HG02885 (cell line): Measurements from ENCODE around the gene SLIT1.

ENCODE experiments used
- ATAC-seq: cut with Tn5 transposase; IDR thresholded peaks from one replicate; pipeline ENCODE4 v1.9.1; 2021; ENCODE audit warnings: mild to moderate bottlenecking; ENCODE audit not compliant: unreplicated experiment, poor library complexity

The SLIT1 gene

DNA sequence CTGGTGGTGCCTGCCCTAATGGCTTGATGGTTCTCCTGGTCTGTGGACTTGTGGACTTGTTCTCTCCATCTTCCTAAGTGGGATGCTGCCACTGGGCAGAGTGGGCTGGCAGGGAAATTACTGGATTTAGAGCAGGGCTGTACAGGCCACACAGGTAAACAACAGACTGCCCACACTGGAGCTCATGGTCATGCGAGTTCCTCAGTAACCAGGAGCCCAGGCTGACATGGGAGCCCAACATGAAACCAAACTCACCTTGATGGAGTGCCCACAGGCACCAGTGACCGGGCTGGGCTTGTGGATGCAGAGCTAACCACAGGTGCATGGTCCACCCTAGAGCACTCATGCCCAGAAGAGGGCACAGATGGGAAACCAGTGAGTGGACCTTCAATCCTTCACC lies 116.7 kb downstream of the SLIT1 start:
- ATAC-seq, result no peak

DNA sequence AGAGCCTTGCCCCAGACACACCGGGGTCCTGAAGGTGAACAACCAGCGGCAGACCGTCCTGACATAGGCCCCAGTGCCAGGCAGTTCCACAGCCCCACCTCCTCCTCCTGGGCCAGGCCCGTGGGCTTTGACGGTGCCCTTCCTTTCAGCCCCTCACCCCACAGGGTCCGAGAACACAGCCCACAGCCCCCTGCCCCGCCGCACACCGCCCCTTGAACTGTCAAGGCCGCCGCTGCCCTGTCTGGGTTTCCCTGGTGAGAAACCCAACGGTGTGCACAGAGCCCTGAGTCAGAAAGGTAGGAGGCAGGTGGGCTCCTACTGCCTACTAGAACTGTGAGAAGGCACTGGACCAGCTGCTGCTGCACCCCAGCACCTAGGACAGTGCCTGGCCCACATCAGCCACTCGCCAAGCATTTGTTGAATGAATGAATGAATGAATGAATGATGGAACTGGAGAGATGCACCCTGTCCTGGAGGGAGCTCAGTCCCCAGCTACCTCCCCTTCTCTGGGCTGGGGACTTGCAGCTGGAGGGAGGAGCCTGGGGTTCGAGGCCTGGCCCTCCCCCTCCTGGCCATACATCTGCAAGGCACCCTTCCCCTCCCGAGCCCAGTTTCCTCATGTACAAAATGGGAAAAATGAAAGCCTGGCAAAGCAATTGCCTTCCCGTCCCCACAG lies 117.9 kb downstream of the SLIT1 start:
- ATAC-seq, result no peak

DNA sequence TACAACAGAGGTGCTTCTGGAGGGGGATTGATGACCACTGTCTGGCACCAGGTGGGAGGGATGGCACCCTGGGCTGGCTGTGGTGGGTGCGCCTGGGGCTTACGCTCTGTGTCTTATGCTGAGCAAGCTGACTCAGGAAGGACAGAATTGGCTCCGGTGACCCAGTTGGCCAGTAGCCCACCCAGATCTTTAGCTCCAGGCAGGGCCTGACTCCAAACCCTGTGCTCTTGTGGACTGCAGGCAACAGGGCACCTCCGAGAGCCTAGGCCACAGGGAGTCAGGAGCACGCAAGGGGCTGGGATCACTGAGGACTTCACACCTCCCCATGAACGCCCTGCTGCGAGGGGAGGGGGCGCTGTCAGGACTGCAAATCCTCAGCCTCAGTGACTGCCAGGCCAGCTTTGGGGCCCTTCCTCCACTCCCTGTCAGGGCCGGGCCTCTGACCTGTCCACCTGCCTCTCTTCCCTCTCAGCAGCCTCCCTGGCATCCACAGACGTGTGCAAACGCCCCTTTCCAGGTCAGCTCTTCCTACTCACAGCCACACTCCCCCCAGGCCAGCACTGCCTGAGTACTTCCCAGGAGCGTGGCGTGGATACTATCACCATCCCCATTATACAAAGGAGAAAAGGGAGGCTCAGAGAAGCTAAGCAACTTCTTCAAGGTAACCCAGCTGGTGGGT lies 118.7 kb downstream of the SLIT1 start:
- ATAC-seq, result no peak

DNA sequence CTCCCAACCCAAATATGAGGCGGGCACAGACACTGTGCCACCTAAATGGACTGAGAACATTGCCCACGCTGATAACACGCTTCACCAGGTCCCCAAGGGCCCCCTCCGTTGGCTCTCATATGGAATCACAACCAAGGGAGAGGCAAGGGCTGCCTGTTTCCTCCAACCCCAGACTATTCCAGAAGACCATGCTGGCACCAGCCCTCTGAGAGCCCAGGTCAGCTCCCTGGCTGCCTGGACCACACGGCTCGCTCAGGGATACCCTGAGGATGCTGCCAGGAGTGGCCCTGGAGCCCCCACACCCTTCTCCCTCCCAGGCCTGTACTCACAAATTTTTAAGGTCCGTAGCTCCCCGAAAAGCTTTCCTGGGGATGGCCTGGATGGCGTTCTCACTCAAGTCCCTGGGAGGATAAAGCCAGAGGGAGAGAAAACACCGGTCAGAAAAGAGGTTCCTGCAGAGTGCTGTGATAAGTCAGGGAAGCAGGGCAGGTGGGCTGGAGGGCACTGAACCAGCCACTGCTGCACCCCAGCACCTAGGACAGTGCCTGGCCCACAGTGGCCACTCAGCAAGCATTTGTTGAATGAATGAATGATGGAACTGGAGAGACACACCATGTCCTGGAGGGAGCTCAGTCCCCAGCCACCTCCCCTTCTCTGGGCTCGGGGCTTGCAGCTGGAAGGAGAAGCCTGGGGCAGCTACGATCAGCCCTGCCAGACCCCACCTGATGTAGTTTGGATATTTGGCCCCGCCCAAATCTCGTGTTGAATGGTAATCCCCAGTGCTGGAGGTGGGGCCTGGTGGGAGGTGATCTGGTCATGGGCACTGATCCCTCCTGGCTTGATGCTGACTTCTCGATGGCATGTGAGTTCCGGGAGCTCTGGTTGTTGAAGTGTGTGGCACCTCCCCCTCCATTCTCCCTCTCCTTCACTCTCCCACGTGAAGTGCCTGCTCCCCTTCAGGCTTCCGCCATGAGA lies 119.8 kb downstream of the SLIT1 start:
- no peak for ATAC-seq

DNA sequence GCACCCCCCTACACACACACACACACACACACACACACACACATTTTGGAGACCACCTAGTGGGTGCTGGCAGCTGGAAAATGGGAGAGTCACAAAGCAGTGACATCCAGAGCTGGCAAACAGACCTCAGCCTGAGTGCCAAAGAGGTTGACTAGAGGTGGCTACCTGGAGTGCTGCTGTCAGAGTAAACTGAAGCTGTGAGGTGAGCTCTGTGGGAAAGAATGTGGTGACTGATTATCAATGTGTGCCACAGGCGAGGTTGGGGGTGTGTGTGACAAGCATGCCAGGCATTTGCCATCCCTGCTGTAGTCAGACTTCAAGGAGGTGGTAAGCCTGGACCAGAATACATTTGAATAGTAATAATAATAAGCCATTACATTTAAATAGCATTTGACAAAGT lies 120.6 kb downstream of the SLIT1 start:
- no peak for ATAC-seq

DNA sequence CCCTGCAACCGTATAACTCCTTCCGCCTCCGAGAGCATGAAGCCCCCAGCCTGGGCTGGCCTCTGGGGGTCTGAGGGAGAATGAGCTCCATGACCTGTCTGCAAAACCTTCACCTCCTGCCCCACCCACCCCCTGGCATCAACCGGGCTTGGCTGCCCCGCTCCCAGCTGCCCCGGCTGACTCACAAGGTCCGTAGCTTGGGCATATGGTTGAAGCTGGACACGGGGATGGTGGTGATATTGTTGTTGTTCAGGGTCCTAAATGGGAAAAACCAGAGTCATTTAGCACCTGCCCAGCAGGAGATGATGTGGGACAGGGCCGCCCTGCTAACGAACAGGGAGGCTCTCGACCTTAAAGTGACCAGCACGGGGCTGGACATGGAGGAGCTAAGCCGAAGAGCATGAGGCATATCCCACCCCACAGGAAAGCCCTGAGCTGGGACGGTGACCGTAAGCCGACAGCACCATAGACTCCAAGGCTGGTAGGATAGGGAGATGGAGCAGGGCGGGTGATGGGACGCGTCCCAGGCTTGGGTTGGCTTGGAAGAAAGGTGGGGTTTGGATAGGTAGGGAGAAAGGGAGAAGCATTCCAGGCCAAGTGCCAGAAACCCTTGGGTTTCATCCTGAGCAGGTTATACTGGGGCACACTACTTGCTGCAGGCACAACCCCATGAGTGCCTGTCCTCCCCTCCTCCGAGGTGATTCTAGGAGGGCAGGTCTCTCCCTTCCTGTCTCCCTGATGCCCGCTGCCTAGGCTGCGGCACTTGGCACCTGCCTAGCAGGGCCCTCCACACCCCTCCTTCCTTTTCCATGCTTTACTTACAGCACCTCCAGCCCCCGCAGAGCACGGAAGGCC lies 121.5 kb downstream of the SLIT1 start:
- ATAC-seq, result no peak

DNA sequence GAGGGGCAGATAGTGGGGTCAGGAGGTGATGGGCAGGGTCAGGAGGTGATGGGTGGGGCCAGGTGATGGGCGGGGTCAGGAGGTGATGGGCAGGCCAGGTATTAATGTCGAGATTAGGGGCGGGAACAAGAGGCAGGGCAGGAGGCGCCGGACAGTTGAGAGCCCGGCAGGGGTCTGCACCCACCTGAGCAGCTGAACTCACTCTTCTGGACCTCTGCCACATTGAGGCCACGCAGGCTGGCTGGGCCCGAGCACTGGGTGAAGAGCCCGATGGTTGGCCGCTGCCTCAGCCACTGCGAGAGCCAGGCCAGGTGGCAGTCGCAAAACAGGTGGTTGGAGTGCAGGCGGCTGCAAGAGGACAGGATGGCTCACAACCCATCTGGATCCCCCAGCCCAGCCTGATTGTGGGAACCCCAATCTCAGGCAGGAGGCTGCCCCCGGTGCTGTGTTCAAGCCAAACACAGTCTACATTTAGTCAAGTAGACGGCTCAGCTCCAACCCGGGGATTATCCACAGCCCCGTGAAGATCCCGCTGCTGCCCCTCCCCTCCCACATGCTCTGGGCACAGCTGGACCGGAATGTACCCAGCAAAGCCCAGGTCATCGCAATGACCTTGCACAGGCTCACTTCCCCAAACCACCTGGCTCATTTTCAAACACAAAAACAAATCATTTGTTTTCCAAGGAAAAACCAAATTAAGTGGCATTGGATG lies 122.3 kb downstream of the SLIT1 start:
- no peak for ATAC-seq

DNA sequence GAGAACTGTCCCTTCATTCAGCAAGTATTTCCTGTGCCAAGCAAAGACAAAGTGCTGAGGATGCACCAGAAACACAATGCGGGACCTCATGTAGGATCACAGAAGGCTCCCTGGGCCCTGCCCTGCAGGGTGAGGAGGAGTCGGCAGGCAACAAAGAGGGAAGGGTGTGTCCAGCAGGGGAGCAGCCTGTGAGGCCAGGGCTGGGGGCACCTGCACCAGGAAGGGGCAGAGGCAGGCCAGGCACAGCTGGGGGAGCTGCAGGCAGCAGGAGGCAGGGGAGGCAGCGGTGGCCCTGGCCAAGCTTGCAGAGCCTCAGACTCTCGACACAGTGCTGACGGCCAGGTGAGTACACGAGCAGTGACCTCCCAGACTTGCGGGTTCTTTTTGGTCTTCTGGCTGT lies 123.3 kb downstream of the SLIT1 start:
- ATAC-seq, result no peak

DNA sequence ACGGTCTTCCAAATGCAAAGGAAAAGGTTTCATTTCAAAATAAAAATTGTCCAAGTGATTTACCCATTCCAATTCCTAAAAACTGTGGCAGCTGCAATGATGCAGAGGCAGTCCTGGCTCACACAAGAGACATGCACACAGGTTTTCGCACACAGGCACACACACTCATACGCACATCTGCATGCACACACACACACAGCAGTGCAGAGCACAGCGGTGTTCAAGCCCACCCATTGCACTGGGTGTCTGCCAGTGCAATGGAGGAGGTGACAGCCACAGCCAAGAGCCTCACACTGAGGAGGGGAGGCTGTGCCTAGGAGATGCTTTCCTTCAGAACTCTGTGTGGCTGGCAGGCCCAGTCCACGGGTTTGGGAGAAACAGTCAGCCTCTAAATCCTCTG lies 123.7 kb downstream of the SLIT1 start:
- no peak for ATAC-seq

DNA sequence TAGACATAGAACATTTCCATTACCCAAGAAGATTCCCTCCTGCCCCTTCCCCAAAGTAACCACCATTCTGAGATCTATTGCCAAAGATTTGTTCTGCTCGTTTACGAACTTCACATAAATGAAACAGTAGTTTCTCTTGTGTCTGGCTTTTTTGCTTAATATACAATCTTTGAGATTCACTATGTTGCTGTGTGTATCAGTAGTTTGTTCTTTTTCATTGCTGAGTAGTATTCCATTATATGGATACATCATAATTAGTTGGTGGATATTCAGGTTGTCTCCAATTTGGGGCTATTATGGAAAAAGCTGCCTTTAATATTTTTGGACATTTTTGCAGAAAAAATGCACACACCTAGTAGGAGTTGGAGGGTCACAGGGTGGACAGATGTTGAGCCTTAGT lies 124.3 kb downstream of the SLIT1 start:
- no peak for ATAC-seq

DNA sequence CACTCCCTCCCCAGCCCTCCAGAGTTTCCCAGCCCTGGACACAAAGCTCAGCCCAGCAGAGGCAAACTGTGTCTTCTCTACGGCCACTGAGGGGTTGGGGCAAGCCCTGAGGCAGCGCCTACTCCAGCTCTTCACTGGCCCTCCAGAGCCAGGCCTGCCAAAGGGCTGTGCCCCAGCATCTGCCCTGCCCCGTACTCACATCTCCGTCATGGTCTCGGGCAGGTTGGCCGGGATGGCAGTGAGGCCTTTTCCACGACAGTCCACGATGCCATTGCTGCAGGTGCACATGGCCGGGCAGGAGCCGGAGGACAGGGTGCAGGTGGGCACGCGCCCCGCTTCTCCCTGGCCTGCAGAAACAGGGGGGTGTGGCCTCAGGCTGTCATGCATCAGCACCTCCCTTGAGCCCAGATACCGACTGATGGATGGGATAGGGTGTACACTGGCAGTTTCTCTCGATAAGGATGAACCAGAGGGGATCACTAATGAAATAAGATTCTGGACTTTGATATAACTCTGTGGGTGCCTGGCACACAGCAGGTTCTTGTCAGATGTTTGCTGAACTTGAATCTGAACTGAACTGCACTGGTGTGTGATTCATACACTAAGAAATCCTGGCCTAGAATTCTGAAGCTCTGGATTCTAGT lies 125.2 kb downstream of the SLIT1 start:
- no peak for ATAC-seq

DNA sequence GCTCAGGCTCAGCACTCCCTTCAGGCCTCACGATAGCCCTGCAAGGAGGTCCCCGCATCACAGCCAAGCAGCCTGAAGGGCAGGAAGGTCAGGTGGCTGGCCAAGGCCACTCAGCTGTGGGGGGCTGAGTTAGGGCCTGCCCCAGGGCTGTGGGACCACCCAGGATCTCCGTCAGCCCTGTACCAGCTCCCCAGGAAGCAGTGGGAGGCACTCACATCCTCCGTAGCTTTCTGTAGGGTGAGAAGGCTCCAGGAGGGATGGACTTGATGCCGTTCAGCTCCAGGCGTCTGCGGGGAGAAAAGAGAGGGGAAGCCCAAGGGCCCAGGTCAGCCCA lies 125.9 kb downstream of the SLIT1 start:
- ATAC-seq, result no peak

DNA sequence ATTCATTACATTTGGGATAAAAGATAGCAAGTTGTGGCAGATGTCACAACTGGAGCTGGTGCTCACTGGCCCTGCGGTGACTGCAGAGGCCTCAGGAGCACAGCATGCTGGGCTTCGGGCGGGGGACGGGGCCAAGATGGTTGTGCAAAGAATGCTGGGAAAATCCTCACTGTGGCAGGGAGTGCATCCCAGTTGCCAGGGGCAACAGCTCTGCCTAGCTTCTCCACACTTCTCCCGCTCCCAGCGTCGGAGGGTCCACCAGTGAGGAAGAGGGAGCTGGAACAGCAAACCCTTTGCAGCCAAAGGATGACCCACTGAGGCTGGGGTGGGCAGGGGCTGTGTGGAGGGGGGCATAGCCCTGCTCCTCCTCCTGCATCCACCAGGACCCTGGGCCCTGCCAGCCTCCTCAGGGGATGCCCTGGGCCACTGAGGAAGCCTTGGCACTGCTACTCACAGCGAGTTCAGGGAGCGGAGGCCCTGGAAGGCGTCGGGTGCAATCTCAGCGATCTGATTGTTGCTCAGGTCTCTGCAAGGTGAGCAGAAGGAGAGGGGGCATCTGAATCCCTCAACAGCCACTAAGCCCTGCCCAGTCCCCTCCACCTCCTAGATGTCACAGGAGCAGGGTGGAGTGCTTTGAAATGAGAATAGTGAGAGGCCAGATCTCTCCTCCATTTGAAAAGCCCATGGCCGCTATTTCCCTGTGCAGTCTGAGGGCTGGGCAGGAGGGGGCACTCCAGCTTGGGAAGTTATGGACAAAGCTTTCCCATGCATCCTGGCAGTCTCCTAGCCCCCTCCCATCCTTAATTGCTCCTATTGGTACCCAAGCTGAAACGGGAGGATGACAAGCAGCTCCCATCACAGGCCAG lies 126.5 kb downstream of the SLIT1 start:
- no peak for ATAC-seq

DNA sequence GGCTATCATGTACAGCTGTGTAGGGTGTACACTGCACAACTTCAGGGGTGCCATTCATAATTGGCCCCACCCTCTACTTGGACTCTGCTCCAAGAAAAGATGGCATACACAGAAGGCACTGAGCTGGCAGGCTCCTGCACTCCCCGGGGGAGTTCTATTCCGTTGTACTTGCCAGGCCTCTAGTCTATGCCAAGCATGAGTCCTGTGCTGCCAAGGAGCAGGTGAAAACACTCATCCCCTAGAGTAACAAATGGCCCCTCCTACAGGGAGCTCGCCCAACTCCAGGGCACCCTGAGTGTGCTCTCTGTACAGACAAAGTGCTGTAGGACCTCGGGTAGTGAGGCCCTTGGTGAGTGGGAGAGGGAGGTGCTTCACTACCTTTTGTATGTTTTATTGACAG lies 127.2 kb downstream of the SLIT1 start:
- no peak for ATAC-seq

DNA sequence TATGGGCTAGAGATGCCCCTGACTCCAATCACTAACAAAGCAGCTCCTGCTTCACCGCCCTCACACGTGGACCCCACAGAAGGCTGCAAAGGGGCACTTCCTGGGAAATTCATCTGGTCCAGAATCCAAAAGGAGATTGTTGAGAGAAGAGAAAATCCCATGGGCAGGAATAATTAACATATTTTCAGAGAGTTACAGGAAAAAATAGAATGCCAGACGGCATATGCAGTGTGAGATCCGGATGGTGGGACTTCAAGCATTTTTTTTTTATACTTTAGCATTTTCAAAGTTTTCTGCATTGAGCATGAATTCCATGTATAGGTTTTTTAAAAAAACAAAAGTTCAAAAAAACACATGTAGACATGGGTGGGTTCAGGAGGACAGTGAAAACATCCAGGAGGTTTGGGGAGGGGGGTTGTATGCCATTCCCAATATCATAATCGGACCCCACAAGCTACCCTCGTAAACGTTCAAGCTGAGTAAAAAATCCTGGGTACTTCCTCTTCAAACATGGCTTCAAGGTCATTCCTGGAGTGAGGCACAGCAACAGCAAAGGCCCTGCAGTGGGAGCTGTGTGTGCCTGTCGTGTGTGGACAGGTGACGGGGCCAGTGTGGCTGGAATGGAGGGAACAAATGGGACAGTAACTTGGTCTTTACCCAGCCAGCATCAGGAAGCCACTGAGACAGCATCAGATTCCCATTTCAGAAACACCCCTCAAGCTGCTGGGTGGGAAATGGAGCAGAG lies 128.1 kb downstream of the SLIT1 start:
- ATAC-seq, result no peak

DNA sequence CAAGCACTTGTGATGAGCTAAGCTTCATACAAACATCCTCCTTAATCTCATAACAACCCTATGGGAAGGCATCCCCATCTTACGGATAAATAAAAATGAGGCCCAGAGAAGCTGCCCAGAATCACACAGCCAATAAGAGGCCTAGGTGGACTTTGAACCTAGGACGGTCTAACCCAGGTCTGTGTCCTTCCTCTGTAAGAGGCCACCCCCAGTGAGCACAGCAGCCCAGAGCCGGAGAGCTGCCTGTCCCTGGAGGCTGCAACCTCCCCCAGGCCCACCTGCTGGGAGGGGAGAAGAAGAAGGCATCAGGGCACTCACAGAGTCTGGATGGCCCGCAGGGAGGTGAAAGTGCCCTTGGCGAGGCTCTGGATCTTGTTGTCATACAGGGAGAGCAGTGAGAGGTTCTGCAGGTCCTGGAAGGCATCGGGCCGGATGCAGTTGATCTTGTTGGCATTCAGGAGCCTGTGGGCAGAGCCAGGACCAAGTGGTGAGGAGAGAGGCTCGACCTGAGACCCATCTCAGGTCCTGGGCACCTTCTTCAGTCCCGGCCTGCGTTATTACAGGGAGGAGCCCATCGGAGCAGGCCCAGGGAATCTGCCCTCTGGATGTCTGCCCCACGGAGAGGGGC lies 129.6 kb downstream of the SLIT1 start:
- no peak for ATAC-seq

DNA sequence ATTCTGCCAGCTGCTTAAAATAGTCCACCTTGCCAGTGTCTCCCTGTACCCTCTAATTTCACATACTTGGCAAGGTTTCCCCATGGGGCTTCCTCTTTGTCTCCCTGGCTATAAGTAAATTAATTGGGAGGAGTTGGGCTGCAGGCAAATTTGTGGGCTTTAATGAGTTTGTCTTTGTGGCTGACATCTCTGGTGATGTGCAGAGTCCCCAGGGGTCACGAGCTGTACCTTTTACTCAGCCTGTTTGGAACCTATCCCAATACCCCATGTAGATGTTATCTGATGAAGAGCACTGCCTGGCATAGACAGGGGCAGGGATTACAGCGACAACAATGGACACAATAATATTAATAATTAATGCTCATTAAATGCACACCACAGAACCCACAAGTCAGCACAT lies 132.5 kb downstream of the SLIT1 start:
- ATAC-seq, result no peak
